K562 (cell line): ENCODE results near the gene ZDHHC8. TPM values are rescaled to one million over a fixed set of nuclear protein-coding genes. Genes with fewer than 3 reads are reported as not detected.
A peak's percentile ranks its signal among the peaks of the same experiment; 100 is the strongest.

Source experiments
- ATF1 ChIP-seq, 2 experiments: fragments of 450-650 bp in 1 of 2; IDR thresholded peaks; 2 replicates each; pipeline ENCODE4 v1.6.1; 2016; ENCODE audit warnings: missing compliant biosample characterization in 1 of 2, missing genetic modification characterization in 1 of 2
- BACH1 ChIP-seq: fragments of 200-800 bp; sonication (Bioruptor generic); IDR thresholded peaks from 2 replicates; pipeline ENCODE4 v1.6.1; 2016; ENCODE audit warnings: missing genetic modification characterization, missing compliant biosample characterization
- BHLHE40 ChIP-seq: IDR thresholded peaks from 2 replicates; pipeline ENCODE4 v1.6.1; 2011; ENCODE audit warnings: low read length, improper control_type of control experiment
- FOXA3 ChIP-seq, 2 experiments: fragments of 450-650 bp in 1 of 2; sonication (generic) in 1 of 2; formaldehyde crosslinking; IDR thresholded peaks in 1 of 2; conservative IDR thresholded peaks in 1 of 2; 2 replicates each; pipeline versions ENCODE4 v1.4.0 to v1.8.0; 2020 to 2022; ENCODE audit warnings: mild to moderate bottlenecking in 2 of 2, missing genetic modification reagents in 1 of 2
- GTF2F1 ChIP-seq: IDR thresholded peaks from 2 replicates; pipeline ENCODE4 v1.6.1; 2011; ENCODE audit warnings: low read depth, low read length, improper control_type of control experiment
- JUND ChIP-seq, 2 experiments: IDR thresholded peaks; 2 replicates in 1 of 2; 3 replicates in 1 of 2; pipeline ENCODE4 v1.6.1; 2011; ENCODE audit warnings: borderline replicate concordance in 2 of 2, low read depth in 2 of 2, low read length in 2 of 2, improper control_type of control experiment in 1 of 2, missing biosample characterization in 1 of 2, missing genetic modification characterization in 1 of 2, missing genetic modification reagents in 1 of 2
- NCOA1 ChIP-seq: fragments of 450-650 bp; IDR thresholded peaks from 2 replicates; pipeline ENCODE4 v1.6.1; 2016; ENCODE audit warnings: low read depth
- NFATC3 ChIP-seq: fragments of 450-650 bp; IDR thresholded peaks from 2 replicates; pipeline ENCODE4 v1.6.1; 2017; ENCODE audit warnings: mild to moderate bottlenecking
- PHF20 ChIP-seq: fragments of 450-650 bp; IDR thresholded peaks from 2 replicates; pipeline ENCODE4 v1.6.1; 2018; ENCODE audit not compliant: partially characterized antibody
- PHF8 ChIP-seq: fragments of 200-600 bp; sonication (generic); IDR thresholded peaks from 2 replicates; pipeline ENCODE4 v1.6.1; 2012; ENCODE audit warnings: mixed run types, mild to moderate bottlenecking, inconsistent platforms, low read length, moderate library complexity, borderline replicate concordance
- POLR2H ChIP-seq: IDR thresholded peaks from 2 replicates; pipeline ENCODE4 v1.6.1; 2016; ENCODE audit warnings: missing genetic modification characterization, low read depth, mild to moderate bottlenecking, control low read depth, missing compliant biosample characterization, moderate library complexity
- RCOR1 ChIP-seq, 2 experiments: IDR thresholded peaks; 2 replicates each; pipeline ENCODE4 v1.6.1; 2012; ENCODE audit warnings: low read depth in 2 of 2, low read length in 2 of 2, borderline replicate concordance in 1 of 2, improper control_type of control experiment in 1 of 2
- RHOXF2B ChIP-seq: fragments of 250-450 bp; sonication (Bioruptor Pico); conservative IDR thresholded peaks from 2 replicates; pipeline ENCODE4 v1.5.1; 2021
- SMAD1 ChIP-seq: fragments of 150-350 bp; IDR thresholded peaks from 2 replicates; pipeline ENCODE4 v1.6.1; 2014; ENCODE audit warnings: low read length, low read depth; ENCODE audit not compliant: partially characterized antibody
- SMARCA5 ChIP-seq: fragments of 450-650 bp; IDR thresholded peaks from 2 replicates; pipeline ENCODE4 v1.6.1; 2016
- SRF ChIP-seq, 2 experiments: fragments of 250-450, 450-650 bp in 1 of 2; sonication (Bioruptor Pico) in 1 of 2; sonication (generic) in 1 of 2; formaldehyde crosslinking; IDR thresholded peaks; 2 replicates each; pipeline versions ENCODE4 v1.5.0 to v1.5.1; 2020 to 2022; ENCODE audit warnings: mild to moderate bottlenecking in 1 of 2, missing genetic modification reagents in 1 of 2
- ZC3H11A ChIP-seq: IDR thresholded peaks from 2 replicates; pipeline ENCODE4 v1.6.1; 2012; ENCODE audit warnings: low read depth, low read length, improper control_type of control experiment
- ZNF212 ChIP-seq: fragments of 450-650 bp; formaldehyde crosslinking; IDR thresholded peaks from 2 replicates; pipeline ENCODE4 v1.4.0; 2020; ENCODE audit warnings: mild to moderate bottlenecking
- polyA plus RNA-seq, 8 experiments: library from polyadenylated mRNA; depleted of rRNA in 4 of 8; stranded (reverse) in 5 of 8; unstranded in 3 of 8; fragments of >200 nt; fragmentation: Nextera tagmentation in 2 of 8; fragmentation: Illumina TruSeq in 1 of 8; extraction: Ambion mirVana in 2 of 8; extraction: Trizol in 1 of 8; gene quantifications; 2 replicates each; pipeline versions ENCODE4 v1.2.1 to v1.2.3, GENCODE V29; 2011 to 2014; ENCODE audit warnings: inconsistent platforms in 1 of 8, missing spikeins in 1 of 8
- total RNA-seq, 7 experiments: library from RNA; depleted of rRNA in 6 of 7; stranded (reverse); fragments of >200 nt in 6 of 7; fragmentation: Illumina TruSeq in 2 of 7; extraction: Trizol in 2 of 7; gene quantifications; 2 replicates each; pipeline versions ENCODE4 v1.2.1 to v1.2.3, GENCODE V29; 2011 to 2021; ENCODE audit warnings: low replicate concordance in 1 of 7
- TF ChIP-seq, protein P1 (sequence below): sonication (generic); formaldehyde crosslinking; IDR thresholded peaks from 2 replicates; pipeline ENCODE4 v1.8.1; 2023; ENCODE audit warnings: mild to moderate bottlenecking, missing genetic modification reagents
- TF ChIP-seq, protein P2 (sequence below), 2 experiments: fragments of 450-650 bp in 1 of 2; sonication (generic) in 1 of 2; formaldehyde crosslinking in 1 of 2; IDR thresholded peaks in 1 of 2; conservative IDR thresholded peaks in 1 of 2; 2 replicates each; pipeline versions ENCODE4 v1.6.1 to v1.8.1; 2016 to 2023; ENCODE audit warnings: mild to moderate bottlenecking in 2 of 2, moderate library complexity in 2 of 2, inconsistent platforms in 1 of 2, missing genetic modification reagents in 1 of 2
- TF ChIP-seq, protein P3 (sequence below): fragments of 250-450 bp; sonication (Bioruptor Pico); IDR thresholded peaks from 2 replicates; pipeline ENCODE4 v1.5.1; 2021; ENCODE audit warnings: mild to moderate bottlenecking
- TF ChIP-seq, protein P4 (sequence below): fragments of 250-450 bp; sonication (Bioruptor Pico); IDR thresholded peaks from 2 replicates; pipeline ENCODE4 v1.8.0; 2022; ENCODE audit warnings: moderate library complexity, mild to moderate bottlenecking, inconsistent platforms

Gene ZDHHC8
- total and polyA plus RNA-seq, 9 of the 15 experiments (the other 6 are each of a cell fraction or from before 2014, with no cell fraction given), result 0.04 to 109 (median 16.4) TPM

DNA sequence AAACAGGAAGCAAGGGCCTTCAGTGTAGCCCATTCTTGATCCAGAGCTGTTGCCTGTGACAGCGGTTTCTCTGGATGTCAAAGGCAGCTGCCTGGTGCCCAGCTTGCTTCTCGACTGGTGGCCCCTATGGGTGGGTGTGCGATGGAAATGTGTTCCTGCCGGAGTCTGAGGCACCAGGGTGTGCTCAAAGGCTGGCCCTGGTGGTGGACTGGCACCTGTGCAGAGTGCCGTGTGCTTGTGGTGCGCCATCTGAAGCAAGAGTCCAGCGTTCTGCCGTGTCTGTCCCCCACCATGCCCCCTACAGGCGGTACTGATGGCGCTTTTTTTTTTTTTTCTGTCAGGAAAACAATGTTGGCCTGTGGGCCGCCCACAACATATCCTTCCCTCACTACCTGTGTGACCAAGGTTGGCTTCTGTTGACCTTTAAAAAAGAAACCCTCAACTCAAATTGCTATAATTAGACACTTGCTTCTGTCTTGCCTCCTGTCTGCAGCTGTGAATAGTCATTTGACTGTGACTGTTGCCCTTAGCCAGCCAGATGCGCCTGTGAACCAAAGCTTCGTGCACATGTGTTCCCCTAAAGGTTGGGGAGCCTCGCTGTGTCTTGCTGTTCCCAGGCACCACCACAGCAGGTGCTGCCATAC lies 20.4 kb upstream of the ZDHHC8 start (continued):
- peak; percentile 79; the same call in 1 of the 2 replicates for TF ChIP-seq NFATC3
- TF ChIP-seq RHOXF2B (CRISPR knock-in tag), result no peak
- TF ChIP-seq JUND (IDR thresholded peaks at IDR 0.05; ENCODE audit: borderline replicate concordance, low read depth, low read length), result peak; percentile 5; the same call in 1 of the 2 replicates
- no peak for TF ChIP-seq JUND (tag; IDR thresholded peaks at IDR 0.05; ENCODE audit: borderline replicate concordance, low read depth, low read length)
- TF ChIP-seq POLR2H, result no peak
- peak in 1 of 2 experiments; percentile 59; a peak in 1 of 4 replicates for TF ChIP-seq SRF (CRISPR knock-in tag; IDR thresholded peaks at IDR 0.05)
- TF ChIP-seq ZNF212 (CRISPR knock-in tag), result no peak
- peak; percentile 43; the same call in 1 of the 2 replicates for TF ChIP-seq BHLHE40
- TF ChIP-seq ATF1 (CRISPR knock-in tag; IDR thresholded peaks at IDR 0.05), result no peak
- TF ChIP-seq ATF1 (tag; IDR thresholded peaks at IDR 0.05), result no peak
- TF ChIP-seq, protein P1, sequence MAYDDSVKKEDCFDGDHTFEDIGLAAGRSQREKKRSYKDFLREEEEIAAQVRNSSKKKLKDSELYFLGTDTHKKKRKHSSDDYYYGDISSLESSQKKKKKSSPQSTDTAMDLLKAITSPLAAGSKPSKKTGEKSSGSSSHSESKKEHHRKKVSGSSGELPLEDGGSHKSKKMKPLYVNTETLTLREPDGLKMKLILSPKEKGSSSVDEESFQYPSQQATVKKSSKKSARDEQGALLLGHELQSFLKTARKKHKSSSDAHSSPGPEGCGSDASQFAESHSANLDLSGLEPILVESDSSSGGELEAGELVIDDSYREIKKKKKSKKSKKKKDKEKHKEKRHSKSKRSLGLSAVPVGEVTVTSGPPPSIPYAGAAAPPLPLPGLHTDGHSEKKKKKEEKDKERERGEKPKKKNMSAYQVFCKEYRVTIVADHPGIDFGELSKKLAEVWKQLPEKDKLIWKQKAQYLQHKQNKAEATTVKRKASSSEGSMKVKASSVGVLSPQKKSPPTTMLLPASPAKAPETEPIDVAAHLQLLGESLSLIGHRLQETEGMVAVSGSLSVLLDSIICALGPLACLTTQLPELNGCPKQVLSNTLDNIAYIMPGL (CRISPR knock-in tag), result 0 out of 2 replicates have a peak, but pooled peaks have one; percentile 8
- 0 out of 2 replicates have a peak, but pooled peaks have one; percentile 27 for TF ChIP-seq PHF8
- TF ChIP-seq NCOA1, result no peak
- 0 out of 2 replicates have a peak, but pooled peaks have one; percentile 70 for TF ChIP-seq ZC3H11A
- TF ChIP-seq, protein P2, sequence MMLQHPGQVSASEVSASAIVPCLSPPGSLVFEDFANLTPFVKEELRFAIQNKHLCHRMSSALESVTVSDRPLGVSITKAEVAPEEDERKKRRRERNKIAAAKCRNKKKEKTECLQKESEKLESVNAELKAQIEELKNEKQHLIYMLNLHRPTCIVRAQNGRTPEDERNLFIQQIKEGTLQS (IDR thresholded peaks at IDR 0.05), result no peak
- TF ChIP-seq, protein P2 (CRISPR knock-in tag; conservative IDR thresholded peaks at IDR 0.05), result no peak
- no peak for TF ChIP-seq PHF20
- TF ChIP-seq GTF2F1, result peak; percentile 71; the same call in 1 of the 2 replicates
- TF ChIP-seq RCOR1 (IDR thresholded peaks at IDR 0.05; ENCODE audit: borderline replicate concordance in 1 of 2, low read depth in 2 of 2, low read length in 2 of 2), result peak in 1 of 2 experiments; percentile 10; a peak in 1 of 4 replicates
- no peak for TF ChIP-seq SMAD1
- TF ChIP-seq, protein P3, sequence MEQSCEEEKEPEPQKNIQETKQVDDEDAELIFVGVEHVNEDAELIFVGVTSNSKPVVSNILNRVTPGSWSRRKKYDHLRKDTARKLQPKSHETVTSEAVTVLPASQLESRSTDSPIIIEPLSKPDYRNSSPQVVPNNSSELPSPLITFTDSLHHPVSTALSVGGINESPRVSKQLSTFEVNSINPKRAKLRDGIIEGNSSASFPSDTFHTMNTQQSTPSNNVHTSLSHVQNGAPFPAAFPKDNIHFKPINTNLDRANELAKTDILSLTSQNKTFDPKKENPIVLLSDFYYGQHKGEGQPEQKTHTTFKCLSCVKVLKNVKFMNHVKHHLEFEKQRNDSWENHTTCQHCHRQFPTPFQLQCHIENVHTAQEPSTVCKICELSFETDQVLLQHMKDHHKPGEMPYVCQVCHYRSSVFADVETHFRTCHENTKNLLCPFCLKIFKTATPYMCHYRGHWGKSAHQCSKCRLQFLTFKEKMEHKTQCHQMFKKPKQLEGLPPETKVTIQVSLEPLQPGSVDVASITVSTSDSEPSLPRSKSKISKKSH (CRISPR knock-in tag), result no peak
- no peak for TF ChIP-seq FOXA3 (CRISPR knock-in tag; conservative IDR thresholded peaks at IDR 0.05 in 1 of 2, IDR thresholded peaks at IDR 0.05 in 1 of 2)
- TF ChIP-seq, protein P4, sequence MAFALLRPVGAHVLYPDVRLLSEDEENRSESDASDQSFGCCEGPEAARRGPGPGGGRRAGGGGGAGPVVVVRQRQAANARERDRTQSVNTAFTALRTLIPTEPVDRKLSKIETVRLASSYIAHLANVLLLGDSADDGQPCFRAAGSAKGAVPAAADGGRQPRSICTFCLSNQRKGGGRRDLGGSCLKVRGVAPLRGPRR (CRISPR knock-in tag), result no peak
- TF ChIP-seq BACH1 (tag), result no peak
- TF ChIP-seq SMARCA5, result peak; percentile 70; the same call in 1 of the 2 replicates
